ENCODE data around the gene YPEL1. TPM values are rescaled to one million over a fixed set of nuclear protein-coding genes. Genes with fewer than 3 reads are reported as not detected.

The YPEL1 gene
- total and polyA plus RNA-seq, 4 donors: 1.6 to 15.1 (median 3.5) TPM

DNA sequence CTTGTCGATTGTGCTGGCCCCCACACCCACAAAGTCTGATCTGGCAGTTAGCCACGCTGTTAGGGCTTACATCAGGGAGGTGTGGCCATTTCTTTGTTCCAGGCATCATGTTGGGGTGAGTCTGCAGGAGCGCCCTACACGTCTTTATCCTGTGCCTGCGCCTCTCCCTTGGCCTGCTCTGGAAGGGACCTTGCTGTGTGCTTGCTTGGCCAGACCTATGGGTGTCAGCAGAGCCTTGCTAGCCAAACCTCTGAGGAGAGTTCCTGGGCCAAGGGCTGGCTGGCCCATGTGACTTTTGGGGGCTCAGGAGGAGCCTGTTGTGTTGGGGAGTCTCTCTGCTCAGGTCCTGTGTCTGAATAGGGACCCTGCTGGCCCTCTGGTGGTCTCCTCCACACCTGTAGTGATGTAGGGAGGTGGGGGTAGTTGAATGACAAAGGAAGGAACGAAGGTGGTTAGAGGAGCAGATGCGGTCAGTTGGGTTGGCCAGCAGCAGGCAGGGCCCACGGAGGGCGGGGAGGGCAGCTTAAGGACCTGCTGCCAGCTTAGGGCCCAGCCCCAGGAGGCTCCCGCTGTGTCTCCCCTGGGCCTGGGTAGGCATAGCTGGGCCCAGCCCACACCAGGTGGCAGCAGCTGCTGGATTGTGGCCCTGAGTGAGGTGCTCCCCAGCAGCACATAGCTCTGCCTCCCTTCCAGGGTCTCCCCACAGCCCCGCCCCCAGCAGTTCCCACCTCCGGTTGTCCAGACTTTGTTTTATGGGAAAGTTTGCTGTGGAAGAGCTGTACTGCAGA lies 61.9 kb downstream of the YPEL1 start:
- ATAC-seq (ENCODE audit: insufficient read depth, low FRiP score): no peak
- no peak overlapping the region for H3K27ac ChIP-seq (ENCODE audit: low read depth in 1 of 2, low read length in 1 of 2)
- 94 to 98% methylated on average over 12 of the region's 12 CpGs for WGBS, 2 donors
- no peak overlapping the region for H3K9ac ChIP-seq (ENCODE audit: insufficient read depth in 1 of 2, low read length in 2 of 2)
- H3K36me3 ChIP-seq (ENCODE audit: control insufficient read depth in 4 of 4, insufficient read depth in 4 of 4, low read length in 4 of 4): peaks cover 6 to 50% (median 14%) of the 10 kb centered on the region in 4 donors
- H3K4me1 ChIP-seq (ENCODE audit: control insufficient read depth in 5 of 5, insufficient read depth in 5 of 5, low read length in 5 of 5): no peaks in the 10 kb centered on the region
- TF ChIP-seq, protein P1, sequence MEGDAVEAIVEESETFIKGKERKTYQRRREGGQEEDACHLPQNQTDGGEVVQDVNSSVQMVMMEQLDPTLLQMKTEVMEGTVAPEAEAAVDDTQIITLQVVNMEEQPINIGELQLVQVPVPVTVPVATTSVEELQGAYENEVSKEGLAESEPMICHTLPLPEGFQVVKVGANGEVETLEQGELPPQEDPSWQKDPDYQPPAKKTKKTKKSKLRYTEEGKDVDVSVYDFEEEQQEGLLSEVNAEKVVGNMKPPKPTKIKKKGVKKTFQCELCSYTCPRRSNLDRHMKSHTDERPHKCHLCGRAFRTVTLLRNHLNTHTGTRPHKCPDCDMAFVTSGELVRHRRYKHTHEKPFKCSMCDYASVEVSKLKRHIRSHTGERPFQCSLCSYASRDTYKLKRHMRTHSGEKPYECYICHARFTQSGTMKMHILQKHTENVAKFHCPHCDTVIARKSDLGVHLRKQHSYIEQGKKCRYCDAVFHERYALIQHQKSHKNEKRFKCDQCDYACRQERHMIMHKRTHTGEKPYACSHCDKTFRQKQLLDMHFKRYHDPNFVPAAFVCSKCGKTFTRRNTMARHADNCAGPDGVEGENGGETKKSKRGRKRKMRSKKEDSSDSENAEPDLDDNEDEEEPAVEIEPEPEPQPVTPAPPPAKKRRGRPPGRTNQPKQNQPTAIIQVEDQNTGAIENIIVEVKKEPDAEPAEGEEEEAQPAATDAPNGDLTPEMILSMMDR (IDR thresholded peaks at IDR 0.05; ENCODE audit: control extremely low read depth, extremely low read depth): no peak
- no peaks in the 10 kb centered on the region for H3K9me3 ChIP-seq (ENCODE audit: control insufficient read depth in 4 of 4, insufficient read depth in 3 of 4, low read length in 3 of 4)
- no peak overlapping the region for H3K4me3 ChIP-seq
- no peaks in the 10 kb centered on the region for H3K27me3 ChIP-seq (ENCODE audit: control insufficient read depth in 3 of 3, insufficient read depth in 3 of 3, low read length in 2 of 3)
- DNase-seq: no peak

DNA sequence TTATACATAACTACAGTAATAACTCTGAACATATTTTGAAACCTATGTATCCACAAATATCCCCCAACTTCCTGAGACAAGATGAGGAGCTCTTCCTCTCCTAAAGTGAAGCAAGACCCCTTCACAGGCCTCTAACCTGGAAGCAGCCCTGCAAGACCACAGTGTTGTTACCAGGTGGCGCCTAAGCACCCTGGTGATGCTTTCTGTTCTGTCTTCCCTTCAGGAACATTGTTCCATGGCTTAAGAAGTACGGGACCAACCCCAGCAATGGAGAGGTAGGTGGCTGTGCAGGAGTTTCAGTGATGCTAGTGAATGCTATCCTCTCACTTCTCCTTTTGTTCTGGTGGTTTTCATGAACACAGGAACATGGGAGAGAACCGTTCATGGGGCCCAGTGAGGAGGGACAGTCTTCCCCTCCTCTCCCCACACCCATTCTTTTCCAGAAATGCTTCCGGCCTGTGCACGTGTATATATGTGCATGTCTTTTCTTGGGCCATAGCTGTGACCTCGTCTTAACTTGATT lies 63.4 kb downstream of the YPEL1 start:
- H3K4me3 ChIP-seq: no peak overlapping the region
- no peak overlapping the region for H3K9ac ChIP-seq (ENCODE audit: insufficient read depth in 1 of 2, low read length in 2 of 2)
- H3K4me1 ChIP-seq (ENCODE audit: control insufficient read depth in 5 of 5, insufficient read depth in 5 of 5, low read length in 5 of 5): peaks cover 0 to 2% (median 0%) of the 10 kb centered on the region in 5 donors
- no peak overlapping the region for H3K27ac ChIP-seq (ENCODE audit: low read depth in 1 of 2, low read length in 1 of 2)
- no peaks in the 10 kb centered on the region for H3K27me3 ChIP-seq (ENCODE audit: control insufficient read depth in 3 of 3, insufficient read depth in 3 of 3, low read length in 2 of 3)
- DNase-seq: no peak
- WGBS, 2 donors: 58 to 76% methylated on average over 6 of the region's 6 CpGs
- no peaks in the 10 kb centered on the region for H3K9me3 ChIP-seq (ENCODE audit: control insufficient read depth in 4 of 4, insufficient read depth in 3 of 4, low read length in 3 of 4)
- H3K36me3 ChIP-seq (ENCODE audit: control insufficient read depth in 4 of 4, insufficient read depth in 4 of 4, low read length in 4 of 4): peaks cover 6 to 44% (median 14%) of the 10 kb centered on the region in 4 donors
- TF ChIP-seq, protein P1 (IDR thresholded peaks at IDR 0.05; ENCODE audit: control extremely low read depth, extremely low read depth): no peak
- ATAC-seq (ENCODE audit: insufficient read depth, low FRiP score): no peak

DNA sequence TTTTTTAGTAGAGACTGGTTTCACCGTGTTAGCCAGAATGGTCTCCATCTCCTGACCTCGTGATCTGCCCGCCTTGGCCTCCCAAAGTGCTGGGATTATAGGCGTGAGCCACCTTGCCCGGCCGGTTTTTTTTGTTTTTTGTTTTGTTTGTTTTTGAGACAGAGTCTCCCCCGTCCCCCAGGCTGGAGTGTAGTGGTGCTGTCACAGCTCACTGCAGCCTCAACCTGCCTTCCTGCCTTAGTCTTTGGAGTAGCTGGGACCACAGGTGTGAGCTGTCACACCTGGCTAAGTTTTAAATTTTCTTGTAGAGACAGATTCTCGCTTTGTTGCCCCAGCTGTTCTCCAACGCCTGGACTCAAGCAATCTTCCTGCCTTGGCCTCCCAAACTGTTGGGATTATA lies 66.6 kb downstream of the YPEL1 start:
- H3K27me3 ChIP-seq (ENCODE audit: control insufficient read depth in 3 of 3, insufficient read depth in 3 of 3, low read length in 2 of 3): no peaks in the 10 kb centered on the region
- no peak overlapping the region for H3K9ac ChIP-seq (ENCODE audit: insufficient read depth in 1 of 2, low read length in 2 of 2)
- DNase-seq (no peak), ATAC-seq (ENCODE audit: insufficient read depth, low FRiP score) (no peak)
- WGBS, 2 donors: 79 to 82% methylated on average over 8 to 9 of the region's 9 CpGs
- H3K9me3 ChIP-seq (ENCODE audit: control insufficient read depth in 4 of 4, insufficient read depth in 3 of 4, low read length in 3 of 4): no peaks in the 10 kb centered on the region
- TF ChIP-seq, protein P1 (IDR thresholded peaks at IDR 0.05; ENCODE audit: control extremely low read depth, extremely low read depth): no peak
- no peak overlapping the region for H3K27ac ChIP-seq (ENCODE audit: low read depth in 1 of 2, low read length in 1 of 2)
- H3K4me1 ChIP-seq (ENCODE audit: control insufficient read depth in 5 of 5, insufficient read depth in 5 of 5, low read length in 5 of 5): peaks cover 0 to 10% (median 3%) of the 10 kb centered on the region in 5 donors
- H3K4me3 ChIP-seq: no peak overlapping the region
- peaks cover 2 to 28% (median 8%) of the 10 kb centered on the region in 4 donors for H3K36me3 ChIP-seq (ENCODE audit: control insufficient read depth in 4 of 4, insufficient read depth in 4 of 4, low read length in 4 of 4)

Measured in lung (tissue), 12 donors.